IPS-NIHi11 (cell line): ENCODE results near the gene TRANK1.
A peak's percentile ranks its signal among the peaks of the same experiment; 100 is the strongest.

ENCODE experiments used
- DNase-seq: peaks from one replicate; pipeline ENCODE4 v3.0.0; 2012; ENCODE audit warnings: mixed read lengths, low spot score

TRANK1 gene

GRCh38 chr3:36800533-36801116, 144.2 kb downstream of the TRANK1 start:
- DNase-seq = peak; percentile 14

- DNase-seq = no peak
Measured at GRCh38 chr3:36796881-36797280, 148.0 kb downstream of the TRANK1 start.

GRCh38 chr3:36796161-36796560, 148.7 kb downstream of the TRANK1 start:
- DNase-seq = no peak

- DNase-seq = no peak
Measured at GRCh38 chr3:36795622-36796021, 149.2 kb downstream of the TRANK1 start.

GRCh38 chr3:36792342-36792741, 152.5 kb downstream of the TRANK1 start:
- peak; percentile 65 for DNase-seq

- no peak for DNase-seq
Measured at GRCh38 chr3:36790765-36791164, 154.1 kb downstream of the TRANK1 start.

GRCh38 chr3:36786921-36787890, 157.6 kb downstream of the TRANK1 start:
- DNase-seq = no peak

- no peak for DNase-seq
Measured at GRCh38 chr3:36784138-36784635, 160.7 kb downstream of the TRANK1 start.

- no peak for DNase-seq
Measured at GRCh38 chr3:36777424-36778218, 167.2 kb downstream of the TRANK1 start.
